HPDE6-E6E7 (cell line): Measurements from ENCODE around the gene UPB1.

ENCODE experiments used
- DNase-seq: peaks from one replicate; pipeline ENCODE4 v3.0.0; 2011; ENCODE audit warnings: missing footprints; ENCODE audit errors: extremely low spot score

UPB1 gene

DNA sequence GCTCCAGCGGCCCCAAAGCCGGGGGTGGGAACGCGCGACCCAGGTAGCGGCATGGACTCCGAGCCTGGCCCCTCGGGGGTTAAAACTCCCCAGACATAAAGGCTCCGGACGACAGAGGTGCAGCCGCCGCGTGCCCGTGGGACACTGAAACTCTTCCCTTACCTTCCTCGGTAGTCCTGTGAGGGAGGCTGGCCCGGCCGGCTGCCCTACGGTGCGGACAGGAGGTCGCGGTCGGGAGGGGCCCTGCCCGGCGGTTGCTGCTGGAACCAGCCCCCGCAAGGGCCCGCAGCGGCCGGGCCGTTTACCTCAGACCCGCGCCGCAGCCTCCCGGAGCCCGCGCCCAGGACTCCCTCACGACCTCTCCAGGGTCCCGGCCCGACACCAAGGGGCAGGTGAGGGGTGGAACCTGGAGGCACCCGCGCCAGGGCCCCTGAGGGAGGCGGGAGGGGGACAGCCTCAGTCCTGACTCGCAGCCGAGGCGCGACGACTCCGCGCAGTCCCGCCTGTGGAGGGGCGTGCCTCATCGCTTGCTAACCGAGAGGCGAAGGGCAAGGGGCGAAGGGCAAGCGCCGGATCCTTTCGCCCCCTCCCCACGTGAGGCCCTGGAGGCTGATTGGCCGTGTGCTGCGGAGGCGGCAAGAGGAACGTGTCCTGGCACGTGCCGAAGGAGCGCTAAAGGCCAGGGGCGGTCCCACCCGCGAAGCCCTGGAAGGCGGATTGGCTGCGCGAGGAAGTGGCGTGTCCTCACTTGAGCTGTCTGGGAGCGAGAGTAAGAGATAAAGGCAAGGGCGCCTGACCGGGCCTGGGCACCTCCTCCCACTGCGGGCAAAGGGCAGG, at the start of gene UPB1:
Gene UPB1, plus strand, starts transcription at position 805 of the 837 bp plus-strand sequence. CDS start 72 bp downstream, outside the sequence.
- DNase-seq: no peak

DNA sequence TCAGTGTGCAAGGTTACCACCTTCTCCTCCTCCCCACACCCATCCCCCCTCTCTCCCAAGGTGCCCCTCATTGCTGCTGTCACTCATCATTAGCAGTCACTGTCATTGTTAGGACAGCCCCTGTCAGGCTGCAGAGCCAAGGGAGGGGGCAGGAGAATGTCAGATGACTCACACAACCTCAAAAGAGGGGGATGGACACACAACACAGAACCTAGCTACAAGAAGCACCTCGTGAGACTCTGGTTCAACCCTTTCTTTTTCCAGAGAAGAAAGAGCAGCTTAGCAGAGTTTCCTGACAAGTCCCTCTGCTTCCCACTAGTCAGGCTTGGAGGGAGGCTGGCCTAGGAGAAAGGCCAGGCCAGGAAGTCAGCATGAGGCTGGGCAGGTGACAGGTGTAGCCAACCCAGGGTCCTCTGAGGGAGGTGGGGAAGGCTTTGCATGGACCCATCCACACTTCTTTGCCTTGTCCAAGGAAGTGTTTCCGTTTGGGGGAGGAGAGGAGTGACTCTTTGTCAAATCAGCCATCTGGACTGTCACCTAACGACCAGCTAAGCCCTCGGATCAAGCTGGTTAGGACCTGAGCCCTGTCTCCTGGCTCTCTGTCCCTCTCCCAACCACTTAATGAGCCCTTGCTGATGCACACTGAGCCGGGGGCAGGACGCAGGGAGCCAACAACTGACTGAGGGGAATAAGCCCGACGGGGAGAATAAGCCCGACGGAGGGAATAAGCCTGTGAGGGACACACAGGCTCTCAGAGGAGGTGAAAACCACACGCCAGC, 49.5 kb upstream of the UPB1 start:
- no peak for DNase-seq

DNA sequence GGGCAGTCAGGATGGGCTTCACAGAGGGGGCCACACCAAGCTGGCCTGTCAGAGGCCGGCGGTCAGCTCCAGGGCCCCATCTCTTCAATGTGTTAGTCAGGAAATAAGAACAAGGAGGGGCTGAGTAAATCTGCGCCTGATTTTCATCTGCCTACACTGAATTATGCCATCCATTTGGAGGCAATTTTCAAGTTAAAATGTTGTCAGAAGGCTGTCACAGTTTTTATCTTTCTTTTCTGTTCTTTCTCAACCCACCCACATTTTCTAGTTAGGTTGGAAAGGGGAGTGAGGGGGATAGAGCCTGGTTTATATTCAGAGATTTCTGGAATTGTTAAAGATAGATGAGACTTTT, 48.9 kb upstream of the UPB1 start:
- no peak for DNase-seq

DNA sequence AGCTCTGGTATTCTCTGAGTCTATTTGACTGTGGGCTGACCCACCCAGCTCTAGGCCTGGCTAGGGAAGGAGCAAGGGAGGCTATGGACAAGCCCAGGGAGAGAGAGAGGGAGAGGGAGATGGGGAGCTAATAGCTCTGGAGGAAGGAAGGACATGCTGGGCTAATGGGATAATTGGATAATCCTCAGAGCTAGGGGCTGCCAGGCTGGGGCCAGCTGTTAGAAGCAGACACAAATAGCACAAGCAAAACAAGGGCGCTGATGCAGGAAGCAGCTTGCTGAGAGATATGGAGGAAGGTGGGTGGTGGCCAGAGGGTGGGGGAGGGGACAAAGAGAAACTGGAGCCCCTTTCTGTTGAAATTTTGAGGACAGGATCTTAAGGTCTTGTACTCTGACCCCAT, 44.5 kb upstream of the UPB1 start:
- DNase-seq: no peak

DNA sequence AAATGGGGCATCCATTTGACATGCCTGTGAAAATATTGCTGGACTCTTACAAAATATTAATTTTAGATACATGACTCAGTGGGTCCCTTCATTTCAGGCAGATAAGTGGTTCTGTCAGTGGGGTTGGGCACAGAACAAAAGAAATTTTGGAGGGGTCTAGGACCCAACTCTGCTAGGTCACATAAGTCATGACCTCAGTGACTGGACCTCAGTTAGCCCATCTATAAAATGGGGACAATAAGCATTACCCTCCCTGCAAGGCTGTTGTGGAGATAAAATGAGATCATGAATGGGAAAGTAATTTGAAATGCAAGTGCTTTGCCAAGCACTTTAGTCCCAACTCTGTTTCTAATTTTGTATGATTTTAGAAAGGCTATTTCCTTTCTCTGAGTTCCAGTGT, 44.0 kb upstream of the UPB1 start:
- no peak for DNase-seq

DNA sequence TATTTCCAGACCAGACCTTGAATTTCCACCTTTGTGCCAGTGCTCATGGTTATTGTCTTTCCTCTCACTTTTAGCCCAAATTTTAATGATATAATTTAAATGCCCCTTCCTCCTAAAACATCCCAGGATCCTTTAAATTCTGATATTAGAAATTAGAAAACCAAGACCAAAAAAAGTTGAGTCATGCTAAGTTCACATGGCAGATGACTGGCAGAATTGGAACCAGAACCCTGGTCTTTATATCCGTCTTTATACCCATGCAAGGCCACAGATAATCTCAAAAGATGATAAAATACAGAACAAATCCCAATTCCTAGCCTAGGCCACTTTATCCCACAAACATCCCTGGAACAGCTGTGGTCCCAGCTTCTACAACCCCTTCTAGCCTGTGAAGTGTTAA, 41.3 kb upstream of the UPB1 start:
- DNase-seq: no peak

DNA sequence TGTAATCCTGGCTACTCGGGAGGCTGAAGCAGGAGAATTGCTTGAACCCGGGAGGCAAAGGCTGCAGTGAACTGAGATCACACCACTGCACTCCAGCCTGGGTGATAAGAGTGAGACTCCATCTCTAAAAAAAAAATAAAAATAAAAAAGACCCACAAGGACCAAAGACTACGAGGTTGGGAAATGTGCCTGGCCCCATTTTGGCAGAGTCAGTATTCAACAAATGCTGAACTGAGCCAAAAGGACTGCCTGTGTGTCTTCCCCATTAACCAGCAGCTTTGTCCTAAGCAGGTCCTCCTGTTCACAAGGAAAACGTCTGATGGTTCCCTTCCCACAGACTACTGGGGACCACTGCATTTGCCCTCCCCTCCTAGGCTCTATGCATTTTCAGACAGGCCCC, 40.1 kb upstream of the UPB1 start:
- DNase-seq: no peak

DNA sequence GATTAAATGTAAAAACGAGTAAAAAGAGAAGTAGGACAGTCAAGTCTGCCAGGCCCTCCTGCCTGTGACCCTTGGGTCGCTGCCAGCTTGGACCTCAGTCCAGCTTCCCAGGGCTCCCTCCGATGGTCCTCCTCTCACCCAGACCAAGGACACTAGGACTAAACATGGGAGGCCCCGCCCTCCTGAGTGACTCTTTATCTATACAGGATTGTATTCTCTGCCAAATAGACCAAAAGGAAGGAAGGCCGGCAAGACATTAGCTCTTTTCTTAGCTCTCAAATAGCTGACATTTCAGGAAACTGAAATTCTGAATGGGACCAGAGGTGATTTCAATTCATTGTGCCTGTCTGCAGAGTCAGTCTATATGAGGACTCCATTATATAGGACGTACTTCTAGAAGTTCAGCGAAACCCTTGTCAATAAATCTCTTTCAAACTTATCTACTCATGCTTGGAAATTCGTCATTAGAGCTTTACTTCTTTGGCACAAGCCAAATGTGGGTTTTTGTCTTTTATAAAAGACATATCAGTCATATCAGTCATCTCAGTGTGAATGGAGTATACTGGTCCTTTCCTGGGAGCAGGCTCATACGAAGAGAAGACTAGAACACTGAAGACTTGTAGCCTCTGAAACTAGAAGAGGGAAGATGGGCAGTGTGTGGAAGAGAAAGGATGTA, 39.2 kb upstream of the UPB1 start:
- DNase-seq: no peak

DNA sequence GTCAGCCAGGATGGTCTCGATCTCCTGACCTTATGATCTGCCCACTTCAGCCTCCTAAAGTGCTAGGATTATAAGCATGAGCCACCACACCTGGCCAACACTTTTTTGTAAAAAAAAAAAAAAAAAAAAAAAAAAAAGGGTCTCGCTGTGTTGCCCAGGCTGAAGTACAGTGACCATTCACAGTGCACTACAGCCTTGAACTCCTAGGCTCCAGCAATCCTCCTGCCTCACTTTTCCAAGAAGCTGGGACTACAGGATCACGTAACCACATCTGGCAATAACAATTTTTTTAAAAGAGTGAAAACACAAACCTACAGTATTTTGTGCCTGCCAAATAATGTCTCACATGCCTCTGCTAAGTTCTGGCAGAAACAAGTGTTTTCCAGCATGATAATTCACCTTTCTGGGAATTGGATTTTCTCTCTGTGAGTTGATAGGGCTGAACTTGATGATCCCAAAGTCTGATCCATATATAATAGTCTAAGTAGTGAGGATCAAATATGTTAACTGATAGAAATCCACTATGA, 37.2 kb upstream of the UPB1 start:
- DNase-seq: no peak

DNA sequence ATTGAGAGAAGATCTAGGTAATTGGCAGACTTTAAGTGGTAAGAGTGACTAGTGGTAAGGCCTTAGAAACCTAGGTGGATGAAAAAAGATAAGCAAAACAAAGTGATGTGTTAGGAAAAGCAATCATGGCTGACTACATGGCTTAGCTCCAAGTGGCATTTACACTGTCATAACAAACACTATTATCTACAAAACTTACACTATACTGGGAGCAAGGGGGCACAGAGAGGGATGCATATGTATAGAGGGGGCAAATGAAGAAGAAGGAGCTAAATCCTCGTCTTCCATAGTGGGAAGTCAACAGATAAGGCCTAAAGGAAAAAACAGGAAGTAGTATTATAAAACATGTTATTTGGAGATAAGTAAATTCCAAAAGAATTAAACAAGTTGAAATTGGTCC, 35.2 kb upstream of the UPB1 start:
- DNase-seq: no peak

DNA sequence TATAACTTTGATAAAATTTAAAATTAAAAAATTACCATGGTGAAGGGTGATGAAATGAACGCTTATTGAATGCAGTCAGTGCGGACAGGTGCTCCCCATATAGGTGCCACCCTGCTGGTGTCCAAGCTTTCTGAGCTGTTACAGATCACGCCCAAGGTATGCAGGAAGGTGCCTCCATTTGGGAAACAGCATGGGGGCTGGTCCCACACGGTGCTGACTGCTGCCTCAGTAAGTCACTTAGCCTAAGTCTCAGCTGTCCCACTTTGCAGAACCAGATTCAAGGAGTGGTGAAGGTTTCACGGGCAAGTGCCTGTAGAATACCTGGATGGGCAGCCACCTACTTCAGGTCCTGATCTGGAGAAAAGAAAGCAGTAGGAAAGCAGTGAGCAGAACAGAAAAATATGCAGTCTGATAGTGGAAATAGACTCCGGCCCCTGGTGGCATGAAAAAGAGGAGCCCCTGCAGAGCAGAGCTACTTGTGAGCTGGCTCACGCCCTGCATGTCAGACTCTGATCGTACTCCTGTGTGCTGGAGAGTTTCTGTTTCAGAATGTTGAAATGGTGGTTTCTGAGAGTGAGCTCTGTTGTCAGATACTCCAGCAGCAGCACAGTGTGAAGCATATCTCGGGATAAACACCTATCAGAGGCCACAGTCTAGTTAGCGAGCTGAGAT, 34.6 kb upstream of the UPB1 start:
- DNase-seq: no peak

DNA sequence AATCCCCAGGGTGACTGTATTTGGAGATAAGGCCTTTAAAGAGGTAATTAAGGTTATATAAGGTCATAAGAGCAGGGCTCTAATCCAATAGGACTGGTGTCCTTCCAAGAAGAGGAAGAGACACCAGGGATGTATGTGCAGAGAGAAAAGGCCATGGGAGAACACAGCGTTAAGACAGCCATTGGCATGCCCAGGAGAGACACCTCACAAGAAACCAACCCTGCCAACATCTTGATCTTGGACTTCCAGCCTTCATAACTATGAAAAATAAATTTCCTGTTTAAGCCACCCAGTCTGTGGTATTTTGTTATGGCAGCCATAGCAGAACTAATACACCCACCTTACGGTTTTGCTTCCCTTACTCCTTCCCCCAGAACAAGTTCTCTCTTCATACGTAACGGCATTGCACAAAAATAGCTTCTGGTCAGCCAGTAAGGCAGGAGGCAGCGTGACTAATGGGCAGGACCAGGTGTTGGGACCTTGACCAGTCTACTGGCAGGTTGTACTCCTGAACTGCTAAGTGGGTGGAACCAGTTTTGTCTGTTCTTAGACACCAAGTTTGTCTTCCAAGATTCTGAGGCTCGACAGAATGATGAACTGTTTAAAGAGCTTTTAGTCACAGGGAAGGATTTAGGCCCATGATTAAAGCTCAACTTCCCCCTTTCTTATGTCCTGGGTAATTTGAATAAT, 31.9 kb upstream of the UPB1 start:
- DNase-seq: no peak

DNA sequence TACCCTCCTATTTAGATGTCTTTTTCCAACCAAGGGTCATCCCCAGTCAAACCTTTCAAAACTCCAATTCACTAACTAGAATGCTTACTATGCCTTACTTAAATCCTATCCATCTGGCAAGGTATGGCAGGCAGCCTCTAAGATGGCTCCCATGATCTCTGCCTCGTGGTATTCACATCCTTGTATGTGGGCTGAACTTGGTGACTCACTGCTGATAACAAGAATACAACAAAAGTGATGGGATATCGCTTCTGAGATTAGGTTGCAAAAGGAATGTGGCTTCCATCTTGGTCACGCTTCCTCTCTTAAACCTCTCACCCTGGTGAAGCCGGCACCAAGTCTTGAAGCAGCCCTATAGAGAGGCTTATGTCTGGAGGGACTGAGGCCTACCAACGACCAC, 29.6 kb upstream of the UPB1 start:
- no peak for DNase-seq

DNA sequence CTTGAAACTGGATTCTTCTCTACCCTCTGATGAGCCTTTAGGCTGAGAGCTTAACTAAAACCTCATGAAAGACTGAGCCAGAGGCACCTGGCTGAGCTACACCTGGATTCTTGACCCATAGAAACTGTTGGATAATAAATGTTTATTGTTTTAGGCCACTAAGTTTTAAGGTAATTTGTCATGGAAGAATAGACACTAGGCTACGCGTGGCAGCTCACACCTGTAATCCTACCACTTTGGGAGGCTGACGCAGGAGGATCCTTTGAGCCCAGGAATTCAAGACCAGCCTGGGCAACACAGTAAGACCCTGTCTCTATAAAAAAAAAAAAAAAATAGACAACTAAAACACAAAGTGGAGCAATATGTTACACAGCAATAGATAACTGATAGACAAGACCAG, 29.2 kb upstream of the UPB1 start:
- DNase-seq: no peak

DNA sequence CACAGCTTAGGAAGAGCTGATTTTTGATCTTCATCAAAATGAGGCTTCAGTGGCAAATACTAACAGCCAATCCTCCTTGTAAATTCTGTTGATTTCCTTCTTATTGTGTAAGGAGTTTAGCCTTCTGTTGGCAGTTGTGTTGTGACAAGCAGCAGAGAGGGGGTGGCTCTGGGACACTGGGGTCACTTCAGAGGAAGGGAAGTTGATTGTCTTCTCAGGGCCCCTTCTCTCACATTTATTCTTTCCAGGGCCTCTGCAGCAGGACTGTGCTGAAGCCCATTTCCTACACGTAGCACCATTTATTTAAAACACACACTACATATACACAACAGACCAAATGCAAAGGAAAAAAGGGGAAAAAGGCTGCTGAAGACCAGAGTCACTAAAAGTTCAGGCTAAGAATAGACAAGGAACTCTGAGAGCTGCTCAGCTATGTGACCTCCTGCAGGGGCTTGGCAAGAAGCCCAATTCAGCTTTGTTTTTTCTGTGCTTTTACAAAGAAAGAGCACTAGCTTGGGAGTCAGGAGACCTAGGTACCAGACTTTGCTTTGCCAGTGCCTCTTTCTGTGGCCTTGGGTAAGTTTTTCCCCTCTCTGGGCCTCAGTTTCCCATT, 28.3 kb upstream of the UPB1 start:
- no peak for DNase-seq

DNA sequence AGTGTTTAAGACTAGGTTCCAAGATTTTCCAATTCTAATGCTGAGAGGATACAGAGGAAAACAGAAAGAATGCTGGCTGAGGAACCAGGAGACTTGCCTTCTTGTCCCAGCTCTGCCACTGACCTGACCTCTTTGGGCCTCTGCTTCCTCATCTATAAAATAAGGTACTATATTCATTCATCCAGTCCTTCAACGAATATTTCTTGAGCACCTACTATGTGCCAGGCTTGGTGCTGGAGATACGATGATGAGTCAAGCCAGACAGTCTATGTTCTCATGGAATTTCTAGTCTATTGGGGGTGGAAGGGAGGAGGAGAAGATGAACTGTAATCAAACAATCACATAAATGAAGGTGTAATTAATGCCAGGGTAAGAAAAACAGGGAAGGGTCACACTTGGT, 27.8 kb upstream of the UPB1 start:
- DNase-seq: no peak

DNA sequence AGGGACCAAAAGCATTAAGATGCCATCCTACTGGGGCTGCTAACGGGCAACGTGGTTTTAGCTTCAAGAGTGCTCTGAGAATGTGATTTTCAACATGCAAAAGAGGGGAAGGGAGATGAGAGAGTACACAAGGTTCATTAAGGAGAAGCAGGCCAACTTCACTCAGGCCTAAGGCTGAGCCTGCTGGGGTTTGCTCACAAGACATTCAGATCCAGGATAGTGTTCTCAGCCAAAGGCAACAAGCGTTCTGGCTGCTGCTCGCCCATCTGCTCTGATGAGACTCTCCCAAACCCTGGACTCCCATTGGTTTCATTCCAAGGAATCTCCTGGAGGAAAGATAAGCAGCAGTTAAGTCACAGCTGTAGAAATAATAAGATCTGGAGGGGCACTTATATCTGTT, 23.6 kb upstream of the UPB1 start:
- no peak for DNase-seq

DNA sequence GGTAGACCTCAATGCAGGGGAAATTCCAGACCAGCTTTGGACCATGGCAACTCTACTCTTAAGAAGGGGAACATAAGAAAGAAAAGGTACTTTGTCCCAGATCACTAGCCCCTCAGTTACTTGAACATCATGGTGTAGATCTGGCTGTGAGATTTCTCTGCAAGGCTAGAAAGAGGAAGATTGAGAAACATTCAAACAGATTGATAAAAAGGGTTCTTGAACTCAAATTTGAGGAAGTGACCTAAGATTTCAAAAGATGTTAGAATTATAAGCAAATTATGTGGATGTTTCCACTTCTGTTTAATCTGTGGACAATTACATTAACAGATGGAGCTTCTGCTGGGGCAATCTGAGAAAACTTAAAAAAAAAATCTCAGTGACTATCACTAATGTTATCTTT, 21.8 kb upstream of the UPB1 start:
- no peak for DNase-seq

DNA sequence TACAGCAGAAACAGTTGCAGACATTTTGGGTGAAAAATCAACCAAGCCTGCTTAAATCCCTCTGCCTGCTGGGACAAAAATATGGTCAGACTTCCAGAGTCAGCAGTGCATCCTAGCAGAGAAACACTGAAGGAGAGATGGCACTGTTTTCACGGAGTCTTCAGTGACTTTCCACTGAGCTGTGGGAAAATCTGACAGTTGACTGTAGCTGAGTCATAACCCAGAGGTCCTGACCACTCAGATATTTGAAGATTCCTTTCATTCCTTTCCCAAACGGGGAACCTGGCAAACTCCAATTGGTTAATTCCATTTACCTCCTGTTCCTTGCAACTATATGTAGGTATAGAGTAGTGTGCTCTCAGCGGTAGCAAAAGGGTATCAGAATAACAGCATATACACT, 20.9 kb upstream of the UPB1 start:
- DNase-seq: no peak

DNA sequence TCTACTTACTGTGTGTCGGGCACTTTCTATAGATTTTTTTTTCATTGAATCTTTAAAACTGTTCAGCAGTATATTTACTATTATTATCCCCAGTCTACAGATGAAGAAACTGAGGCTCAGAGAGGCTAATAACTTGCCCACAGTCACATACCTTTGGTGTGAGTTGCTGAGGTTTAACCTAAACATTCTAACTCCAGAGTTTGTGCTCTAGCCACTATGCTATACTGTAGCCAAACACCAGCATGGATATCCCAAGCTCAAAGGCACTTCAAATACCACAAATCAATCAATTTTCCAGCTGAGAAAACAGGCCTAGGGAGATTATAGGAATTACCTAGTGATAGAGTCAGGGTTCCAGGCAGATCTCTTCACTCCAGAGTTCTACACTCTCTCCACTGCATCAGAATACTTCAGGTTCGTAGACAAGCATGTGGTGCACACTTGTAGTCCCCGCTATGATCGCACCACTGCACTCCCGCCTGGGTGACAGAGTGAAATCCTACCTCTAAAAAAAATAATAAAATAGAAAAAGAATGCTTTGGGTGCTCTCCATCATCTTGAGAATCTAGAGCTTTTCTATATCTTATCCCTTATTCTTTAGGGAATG, 20.4 kb upstream of the UPB1 start:
- no peak for DNase-seq

DNA sequence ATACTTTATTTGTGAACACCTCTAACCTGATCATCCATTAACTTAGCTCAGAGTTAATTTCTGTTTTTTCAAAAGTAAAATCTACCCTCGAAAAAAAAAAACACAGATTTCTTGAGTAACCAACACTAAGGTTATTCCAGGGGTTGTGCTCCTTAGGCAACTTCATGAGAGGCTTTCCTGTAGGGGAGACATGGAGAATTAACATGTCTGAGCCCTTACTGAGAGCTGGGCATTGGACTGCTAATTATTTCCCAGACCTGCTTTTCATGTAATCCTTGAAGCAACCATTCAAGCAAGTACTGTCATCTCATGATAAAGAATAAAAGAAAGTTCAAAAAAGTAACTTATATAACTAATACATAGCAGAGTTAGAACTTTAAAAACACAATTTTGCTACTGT, 13.5 kb upstream of the UPB1 start:
- DNase-seq: no peak
